Fibroblast of pulmonary artery (primary cell): ENCODE measurements around the gene FAM168A.

ENCODE experiments used
- DNase-seq: peaks from one replicate; pipeline ENCODE4 v3.0.0-alpha.2; 2010; ENCODE audit warnings: low read depth
- H3K4me3 ChIP-seq: replicated peaks from 2 replicates; pipeline ENCODE4 v1.5.1; 2011; ENCODE audit warnings: low read depth, mild to moderate bottlenecking, control low read depth, low read length, moderate library complexity
- TF ChIP-seq, protein P1 (sequence below): IDR thresholded peaks from 2 replicates; pipeline ENCODE4 v1.5.1; 2011; ENCODE audit warnings: mild to moderate bottlenecking, control low read depth, low read length, inconsistent platforms; ENCODE audit errors: missing control alignments

The FAM168A gene

DNA sequence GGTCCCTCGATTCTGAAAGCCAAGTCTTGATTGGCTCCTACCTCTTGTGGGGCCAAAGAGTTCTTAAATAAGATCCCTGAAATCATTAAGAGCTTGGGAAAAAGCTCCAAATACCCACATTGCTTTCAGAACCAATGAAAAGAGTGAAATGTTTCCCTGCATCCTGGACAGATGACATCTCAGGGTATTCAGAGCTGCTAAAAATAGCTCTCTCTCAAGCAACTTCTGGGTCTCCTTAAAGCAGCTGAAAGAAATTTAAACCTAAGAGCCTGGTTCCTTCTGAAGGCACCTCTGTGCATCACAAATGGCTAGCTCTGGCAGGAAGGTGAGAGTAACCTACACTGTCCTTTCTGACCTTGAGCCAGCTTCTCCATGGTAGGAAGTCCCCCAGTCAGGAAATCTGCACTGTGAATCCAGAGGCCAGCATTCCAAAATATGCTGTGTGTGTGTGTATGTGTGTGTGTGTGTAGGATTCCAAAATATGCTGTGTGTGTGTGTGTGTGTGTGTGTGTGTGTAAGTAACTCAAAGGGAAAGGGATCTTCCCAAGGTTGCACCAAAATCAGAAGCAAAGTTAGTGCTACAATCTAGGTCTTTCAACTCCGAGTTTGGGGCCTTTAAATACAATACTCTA, 171.6 kb downstream of the FAM168A start:
- DNase-seq = peak; percentile 37
- TF ChIP-seq, protein P1, sequence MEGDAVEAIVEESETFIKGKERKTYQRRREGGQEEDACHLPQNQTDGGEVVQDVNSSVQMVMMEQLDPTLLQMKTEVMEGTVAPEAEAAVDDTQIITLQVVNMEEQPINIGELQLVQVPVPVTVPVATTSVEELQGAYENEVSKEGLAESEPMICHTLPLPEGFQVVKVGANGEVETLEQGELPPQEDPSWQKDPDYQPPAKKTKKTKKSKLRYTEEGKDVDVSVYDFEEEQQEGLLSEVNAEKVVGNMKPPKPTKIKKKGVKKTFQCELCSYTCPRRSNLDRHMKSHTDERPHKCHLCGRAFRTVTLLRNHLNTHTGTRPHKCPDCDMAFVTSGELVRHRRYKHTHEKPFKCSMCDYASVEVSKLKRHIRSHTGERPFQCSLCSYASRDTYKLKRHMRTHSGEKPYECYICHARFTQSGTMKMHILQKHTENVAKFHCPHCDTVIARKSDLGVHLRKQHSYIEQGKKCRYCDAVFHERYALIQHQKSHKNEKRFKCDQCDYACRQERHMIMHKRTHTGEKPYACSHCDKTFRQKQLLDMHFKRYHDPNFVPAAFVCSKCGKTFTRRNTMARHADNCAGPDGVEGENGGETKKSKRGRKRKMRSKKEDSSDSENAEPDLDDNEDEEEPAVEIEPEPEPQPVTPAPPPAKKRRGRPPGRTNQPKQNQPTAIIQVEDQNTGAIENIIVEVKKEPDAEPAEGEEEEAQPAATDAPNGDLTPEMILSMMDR = no peak
- H3K4me3 ChIP-seq = no peak overlapping the region

DNA sequence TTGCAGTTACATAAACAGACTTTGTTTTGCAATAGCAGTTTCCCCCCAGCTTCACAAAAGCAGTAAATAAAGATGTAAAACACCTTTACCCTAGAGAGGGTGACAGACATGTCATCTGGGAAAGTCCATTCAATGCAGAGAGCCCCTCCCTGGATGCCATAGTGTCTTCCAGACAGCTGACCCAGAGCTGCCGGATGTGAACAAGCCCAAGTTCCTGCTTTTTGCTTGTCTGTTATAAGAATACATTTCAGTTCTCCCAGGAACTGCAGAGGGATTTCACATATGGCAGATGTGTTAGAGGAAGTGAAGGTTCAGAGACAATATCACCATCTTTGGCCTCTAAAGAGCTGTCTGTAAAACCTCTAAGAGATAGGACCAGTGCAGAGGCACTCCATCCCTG, 172.8 kb downstream of the FAM168A start:
- no peak overlapping the region for H3K4me3 ChIP-seq
- TF ChIP-seq, protein P1 = no peak
- DNase-seq = no peak

DNA sequence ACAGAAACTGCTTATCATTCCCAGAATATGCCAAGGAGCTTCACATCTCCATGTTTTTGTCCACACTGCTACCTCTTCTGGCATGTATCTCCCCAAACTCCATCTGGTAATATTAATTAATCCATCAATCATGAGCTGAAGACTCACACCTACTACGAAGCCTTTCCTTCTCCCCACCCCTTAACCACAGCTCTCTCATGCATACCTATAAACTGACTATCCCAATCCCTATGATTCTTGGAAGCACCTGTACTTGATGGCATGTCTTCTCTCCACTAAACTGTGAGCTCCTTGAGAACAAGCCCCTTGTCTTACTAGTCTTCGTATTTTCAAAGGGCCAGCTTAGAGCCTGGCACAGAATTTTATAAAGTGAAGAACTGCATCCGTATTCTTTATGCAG, 174.4 kb downstream of the FAM168A start:
- TF ChIP-seq, protein P1 = no peak
- no peak for DNase-seq
- no peak overlapping the region for H3K4me3 ChIP-seq

DNA sequence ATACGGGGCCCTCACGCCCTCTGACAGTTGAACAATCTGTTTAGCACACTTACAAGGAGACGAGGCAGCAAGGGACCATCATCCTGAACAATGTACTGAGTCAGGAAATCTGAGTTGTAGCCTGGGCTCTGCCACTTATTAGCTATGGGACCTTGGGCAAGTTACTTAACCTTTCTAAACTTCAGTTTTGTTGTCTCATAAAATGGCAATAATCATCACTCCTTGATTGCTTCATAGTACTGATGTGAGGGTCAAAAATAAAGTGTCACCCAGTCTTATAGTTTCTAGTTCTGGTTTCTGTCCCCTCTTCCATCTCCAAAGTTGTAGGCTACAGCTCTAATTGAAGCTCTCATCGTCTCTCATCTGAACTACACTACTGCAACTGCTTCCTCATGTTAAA, 175.0 kb downstream of the FAM168A start:
- TF ChIP-seq, protein P1 = no peak
- no peak for DNase-seq
- no peak overlapping the region for H3K4me3 ChIP-seq

DNA sequence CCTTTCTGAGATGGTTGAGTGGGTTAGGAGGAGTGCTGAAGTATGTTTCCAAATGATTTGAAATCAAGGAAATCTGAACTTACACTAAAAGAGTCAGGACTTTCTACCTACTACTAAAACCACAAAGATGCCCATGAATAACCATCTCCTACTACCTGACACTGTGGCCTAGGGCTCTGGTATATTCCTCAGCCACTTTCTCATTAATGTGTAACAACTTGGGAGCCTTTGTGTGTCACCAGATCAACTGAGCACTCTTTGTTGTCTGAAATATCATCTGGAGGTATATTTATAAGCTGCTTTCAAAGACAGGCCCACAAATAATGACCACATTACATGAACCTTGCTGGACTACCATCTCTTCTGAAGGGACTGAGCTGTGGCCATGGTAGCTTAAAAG, 177.8 kb downstream of the FAM168A start:
- DNase-seq = no peak
- H3K4me3 ChIP-seq = no peak overlapping the region
- TF ChIP-seq, protein P1 = no peak

DNA sequence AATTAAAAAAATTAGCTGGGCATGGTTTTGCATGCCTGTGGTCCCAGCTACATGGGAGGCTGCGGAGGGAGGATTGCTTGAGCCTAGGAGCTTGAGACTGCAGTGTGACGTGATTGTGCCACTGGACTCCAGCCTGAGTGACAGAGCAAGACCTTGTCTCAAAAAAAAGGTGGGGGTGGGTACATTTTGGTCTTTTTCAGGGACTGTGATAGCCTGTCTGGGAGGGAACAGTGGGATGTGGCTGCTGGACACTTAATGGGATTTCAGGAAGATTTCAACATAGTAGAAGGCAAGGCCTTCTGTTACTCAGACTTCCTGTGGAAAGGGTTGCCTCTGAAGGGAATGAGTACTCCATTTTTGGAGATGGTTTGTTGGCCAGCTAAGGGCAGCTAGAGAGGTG, 181.1 kb downstream of the FAM168A start:
- peak; percentile 59 for DNase-seq
- TF ChIP-seq, protein P1 = no peak
- H3K4me3 ChIP-seq = no peak overlapping the region
